ENCODE data around the gene QSOX1.

DNA sequence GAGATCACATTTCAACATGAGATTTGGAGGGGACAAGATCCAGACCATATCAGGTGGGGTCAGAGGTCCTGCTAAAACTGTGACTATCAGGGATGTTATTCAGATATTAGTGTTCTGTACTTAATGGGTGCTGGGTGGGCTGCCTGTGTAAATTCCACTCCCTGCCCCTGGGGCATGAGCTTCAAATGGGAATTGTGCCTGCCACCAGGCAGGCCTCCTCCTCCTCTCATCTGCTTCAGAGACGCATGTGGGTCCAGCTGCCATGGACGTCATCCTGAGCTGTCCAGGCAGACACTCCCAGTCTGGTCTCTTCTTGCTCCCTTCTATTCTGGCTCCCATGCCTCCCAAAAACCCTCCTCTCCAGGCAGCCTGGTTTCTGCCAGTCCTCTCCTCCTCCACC, 10.4 kb downstream of the QSOX1 start:
- TF ChIP-seq GATA2 (IDR thresholded peaks at IDR 0.05; ENCODE audit: low read depth, low read length) = no peak
- no peak for TF ChIP-seq GATA3 (IDR thresholded peaks at IDR 0.05; ENCODE audit: low read depth, low read length)

All from SH-SY5Y (cell line).